GM19468 (cell line): ENCODE measurements around the gene NME7.
"Not testable (repeated sequence)": the region's sequence is repeated elsewhere in the genome, so short reads cannot be mapped to it uniquely, and the experiment has no call there.

Experiments
- ATAC-seq: cut with Tn5 transposase; IDR thresholded peaks from one replicate; pipeline ENCODE4 v1.9.1; 2021; ENCODE audit warnings: mild to moderate bottlenecking, moderate library complexity, moderate number of reproducible peaks; ENCODE audit not compliant: unreplicated experiment; ENCODE audit errors: extremely low read depth

NME7 gene

GRCh38 chr1:169138866-169139670 is 228.5 kb downstream of the NME7 start:
- peak; percentile 68 for ATAC-seq

GRCh38 chr1:169137357-169137756 is 230.2 kb downstream of the NME7 start:
- no peak for ATAC-seq

GRCh38 chr1:169133801-169134502 is 233.6 kb downstream of the NME7 start:
- no peak for ATAC-seq

DNA sequence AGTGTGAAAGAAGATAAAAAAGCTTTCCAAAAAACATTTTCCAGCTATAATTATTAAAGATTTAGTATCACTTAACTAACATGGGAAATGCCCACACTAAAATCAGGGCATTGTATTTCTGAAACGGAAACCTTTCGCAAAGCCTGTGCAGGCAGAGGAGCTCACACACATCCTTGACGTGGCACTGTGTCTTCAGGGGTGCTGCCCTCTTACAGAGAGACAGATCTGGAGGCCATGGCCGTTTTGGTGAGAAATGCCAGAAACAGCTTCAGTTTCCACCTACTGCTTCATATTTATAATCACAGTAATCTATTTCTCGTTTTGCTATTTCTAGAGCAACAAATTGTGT is 234.4 kb downstream of the NME7 start:
- ATAC-seq, result no peak

- no peak for ATAC-seq
These were observed 234.9 kb downstream of the NME7 start for GRCh38 chr1:169132512-169133227.

- ATAC-seq, result no peak
These were observed 236.9 kb downstream of the NME7 start for GRCh38 chr1:169130683-169131082.

GRCh38 chr1:169129109-169129784 is 238.3 kb downstream of the NME7 start:
- ATAC-seq, result no peak

GRCh38 chr1:169128562-169128961 is 239.0 kb downstream of the NME7 start:
- no peak for ATAC-seq

- ATAC-seq, result no peak
These were observed 240.3 kb downstream of the NME7 start for GRCh38 chr1:169127305-169127704.

DNA sequence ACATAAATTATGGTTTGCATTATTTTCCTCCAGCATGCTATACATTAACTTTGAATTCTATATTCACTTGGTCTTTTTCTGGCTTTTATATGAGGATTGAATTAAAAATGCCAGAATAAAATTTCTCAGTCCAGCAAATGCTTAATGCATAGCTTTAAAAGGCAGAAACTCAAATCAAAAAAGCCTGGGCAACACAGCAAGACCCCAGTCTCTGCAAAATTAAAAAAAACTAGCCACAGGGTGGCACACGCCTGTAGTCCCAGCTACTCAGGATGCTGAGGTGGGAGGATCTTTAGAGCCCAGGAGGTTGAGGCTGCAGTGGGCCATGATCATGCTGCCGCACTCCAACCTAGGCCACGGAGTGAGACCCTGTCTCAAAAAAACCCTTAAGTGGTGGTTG is 241.3 kb downstream of the NME7 start:
- no peak for ATAC-seq

GRCh38 chr1:169125597-169125996 is 242.0 kb downstream of the NME7 start:
- ATAC-seq, result not testable (repeated sequence)

DNA sequence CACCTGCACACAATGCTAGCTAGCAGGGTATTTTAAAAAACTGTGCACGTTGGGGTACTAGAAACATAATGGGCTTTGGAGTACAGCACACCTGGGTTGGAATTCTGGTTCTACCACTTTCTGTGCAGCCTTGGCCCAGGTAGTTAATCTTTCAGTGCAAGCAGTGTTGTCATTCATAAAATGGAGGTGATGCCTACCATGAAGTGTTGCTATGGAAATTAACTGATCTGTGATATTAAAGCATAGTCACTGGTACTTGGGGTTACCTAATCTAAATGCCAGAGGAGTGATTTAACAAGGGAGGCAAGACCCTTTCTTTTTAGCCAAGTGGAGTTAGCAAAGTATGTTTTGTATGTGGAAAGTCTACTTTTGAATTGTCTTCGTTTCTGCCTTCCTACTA is 243.1 kb downstream of the NME7 start:
- no peak for ATAC-seq

DNA sequence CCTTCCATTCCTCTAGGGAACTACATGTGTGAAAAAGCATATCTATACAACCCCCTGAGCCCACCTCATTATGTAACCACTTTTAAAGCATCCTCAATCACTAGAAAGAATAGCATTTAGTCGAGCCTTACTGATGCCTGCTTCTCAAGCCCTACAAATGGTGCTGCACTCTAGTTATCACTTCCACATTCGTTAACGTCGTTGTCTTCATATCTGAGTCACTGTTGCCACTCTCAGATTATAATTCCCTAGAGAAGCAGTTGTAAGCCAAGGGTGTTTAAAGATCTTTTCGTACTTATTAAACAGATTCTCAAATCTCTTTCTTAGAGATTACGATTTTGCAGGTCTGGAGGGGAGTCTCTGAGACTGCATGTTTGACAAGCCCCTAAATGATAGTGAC is 244.6 kb downstream of the NME7 start:
- ATAC-seq, result peak; percentile 29

DNA sequence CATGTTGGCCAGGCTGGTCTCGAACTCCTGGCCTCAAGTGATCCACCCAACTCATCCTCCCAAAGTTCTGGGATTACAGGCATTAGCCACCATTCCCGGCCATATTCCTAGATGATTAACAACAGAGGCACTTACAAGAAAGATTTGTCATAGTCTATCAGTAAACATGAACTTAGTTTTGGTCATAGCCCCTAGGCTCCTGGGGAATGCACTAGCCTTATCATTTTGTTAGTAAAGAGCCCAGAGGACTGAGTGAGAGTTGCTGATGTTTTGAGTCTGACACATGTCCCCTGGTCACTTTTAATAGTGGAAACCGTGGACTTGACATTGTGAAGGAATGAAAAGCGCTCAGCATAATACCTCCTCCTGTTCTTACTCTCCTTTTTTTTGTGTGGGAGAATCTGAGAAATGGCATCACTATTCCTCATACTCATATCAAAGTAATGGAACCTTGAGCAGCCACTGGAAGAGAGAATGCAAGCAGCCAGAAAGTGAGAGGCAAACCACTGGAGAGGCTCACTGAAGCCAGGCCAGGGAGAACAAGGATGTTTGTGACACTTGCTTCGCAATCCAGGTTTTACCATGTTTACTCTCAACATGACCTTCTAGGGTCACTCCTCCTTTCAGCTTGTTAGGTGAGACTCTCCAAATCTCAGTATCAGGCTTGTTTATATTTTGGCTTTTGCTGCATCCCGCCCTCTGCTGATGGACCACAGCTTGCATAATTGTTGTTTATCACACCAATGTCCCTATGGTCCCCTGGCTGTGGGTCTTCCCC is 246.3 kb downstream of the NME7 start:
- ATAC-seq, result no peak

- no peak for ATAC-seq
These were observed 247.5 kb downstream of the NME7 start for GRCh38 chr1:169120066-169120465.

GRCh38 chr1:169119405-169119804 is 248.2 kb downstream of the NME7 start:
- ATAC-seq, result no peak

GRCh38 chr1:169118227-169118626 is 249.4 kb downstream of the NME7 start:
- no peak for ATAC-seq

DNA sequence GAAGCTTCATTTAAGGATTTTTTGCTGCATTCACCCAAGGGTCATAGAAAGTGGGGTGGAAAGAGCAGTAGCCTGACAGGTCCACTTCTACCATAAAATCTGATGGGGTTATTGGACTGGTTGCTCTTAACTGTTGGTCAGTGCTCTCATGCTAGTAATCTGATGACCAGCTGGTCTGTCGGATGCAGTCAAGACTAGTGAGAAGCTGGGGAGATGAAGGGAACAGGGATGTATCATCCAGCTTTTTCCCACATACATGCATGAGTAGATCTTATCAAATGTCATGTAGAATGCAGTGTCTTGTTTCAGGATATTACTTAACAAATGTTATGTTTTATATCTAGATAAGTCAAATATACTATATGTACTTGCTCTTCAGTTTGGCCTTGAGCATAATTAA is 250.0 kb downstream of the NME7 start:
- no peak for ATAC-seq

DNA sequence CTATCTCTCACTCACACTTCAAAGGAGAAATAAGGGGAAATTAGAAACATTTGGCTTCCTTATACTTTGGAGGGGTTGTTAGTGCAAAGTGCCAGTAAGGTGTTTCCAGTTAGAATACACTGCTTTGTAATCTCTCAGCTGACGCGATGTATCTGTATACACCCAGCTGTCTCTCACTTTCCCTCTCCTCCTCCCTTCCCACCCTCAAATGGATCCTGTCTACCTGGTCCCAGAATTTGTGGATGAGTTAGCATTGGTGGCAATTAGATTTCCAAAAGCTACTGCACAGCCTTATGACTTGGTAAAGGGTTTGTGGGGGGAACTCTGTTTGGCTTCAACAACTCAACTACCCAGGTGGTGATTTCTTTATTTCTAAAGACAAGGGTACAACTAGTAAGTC is 250.6 kb downstream of the NME7 start:
- ATAC-seq, result no peak
